NCI-H69 (cell line): Measurements from ENCODE around the gene TCF25.
A peak's percentile ranks its signal among the peaks of the same experiment; 100 is the strongest.
"Not testable (repeated sequence)": the region's sequence is repeated elsewhere in the genome, so short reads cannot be mapped to it uniquely, and the experiment has no call there.

Source experiments
- DNase-seq: peaks from one replicate; lab custom pipeline; 2025; lab: John Stamatoyannopoulos, UW

TCF25 gene

DNA sequence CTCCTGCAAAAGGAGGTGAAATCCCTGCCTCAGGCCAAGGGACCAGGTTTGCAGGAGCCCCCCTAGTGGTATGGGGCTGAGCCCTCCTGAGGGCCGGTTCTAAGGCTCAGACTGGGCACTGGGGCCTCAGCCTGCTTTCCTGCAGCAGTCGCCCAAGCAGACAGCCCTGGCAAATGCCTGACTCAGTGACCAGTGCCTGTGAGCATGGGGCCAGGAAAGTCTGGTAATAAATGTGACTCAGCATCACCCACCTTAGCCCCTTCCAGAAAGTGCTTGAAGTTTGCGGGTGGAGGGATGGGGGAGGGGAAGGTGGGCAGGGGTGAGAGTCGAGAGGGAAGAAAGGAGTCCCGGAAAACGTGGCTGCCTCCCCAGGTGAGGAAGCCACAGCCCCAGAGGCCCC lies 47.3 kb downstream of the TCF25 start:
- DNase-seq = no peak

DNA sequence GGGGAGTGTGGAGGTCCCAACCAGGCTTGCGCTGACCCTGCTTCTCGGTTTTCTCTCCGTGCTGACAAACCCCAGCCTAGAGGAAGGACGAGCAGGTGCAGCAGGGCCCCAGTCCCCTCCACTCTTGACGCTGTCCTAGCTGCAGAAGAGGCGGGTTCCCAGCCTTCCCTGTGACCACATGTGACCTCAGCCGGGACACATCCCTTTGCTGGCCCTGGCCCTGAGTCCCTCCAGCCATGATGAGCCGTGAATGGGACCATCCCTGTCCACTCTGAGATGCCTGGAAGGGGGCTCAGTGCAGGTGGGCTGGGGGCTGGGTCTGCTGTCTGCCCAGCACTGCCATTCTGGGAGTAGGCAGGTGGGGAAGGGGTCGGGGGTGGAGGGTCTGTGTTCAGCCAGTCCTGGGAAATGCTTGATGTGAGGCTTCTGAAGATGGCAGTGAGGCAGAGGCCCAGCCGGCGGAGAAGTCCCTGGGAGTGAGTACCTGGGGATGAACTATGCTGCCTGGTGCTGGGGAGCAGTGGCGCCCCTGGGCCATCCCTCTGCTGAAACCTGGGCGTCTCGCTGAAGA lies 47.8 kb downstream of the TCF25 start:
- DNase-seq = no peak

DNA sequence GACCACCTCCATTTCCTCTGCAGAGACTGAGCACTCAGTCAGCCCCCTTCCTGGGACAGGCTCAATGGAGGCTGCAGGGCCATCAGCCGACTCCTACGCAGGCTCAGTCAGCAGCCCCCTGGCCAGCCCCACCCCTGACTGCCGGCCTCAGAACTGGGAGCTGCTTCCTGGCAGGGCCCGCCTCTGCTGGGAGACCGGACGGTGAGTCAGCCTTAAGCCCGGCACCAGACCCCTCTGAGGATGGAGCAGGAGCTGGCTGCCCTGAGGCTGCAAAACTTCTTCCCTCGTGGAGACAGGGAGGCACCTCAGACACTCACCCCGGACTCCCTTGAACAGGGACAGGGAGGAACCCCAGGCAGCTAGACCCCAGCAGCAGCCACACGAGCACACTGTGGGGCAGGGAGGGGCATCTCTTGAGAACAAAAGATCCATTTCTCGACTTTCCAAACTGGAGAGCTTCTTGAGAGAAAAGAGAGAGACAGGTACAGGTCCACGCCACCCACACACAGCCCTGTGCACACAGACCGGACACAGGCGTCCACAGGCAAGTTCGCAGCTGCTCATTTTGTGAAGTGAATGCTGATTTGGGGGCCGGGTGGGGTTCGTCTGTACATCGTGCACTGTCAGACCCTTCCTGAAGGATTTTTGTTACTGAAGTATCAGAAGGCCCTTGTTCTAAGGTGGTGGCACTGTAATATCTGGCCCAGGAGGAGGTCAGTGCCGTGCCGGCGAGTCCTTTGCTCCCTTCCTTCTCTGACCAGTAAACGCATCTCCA lies 48.5 kb downstream of the TCF25 start:
- DNase-seq = peak; percentile 65

DNA sequence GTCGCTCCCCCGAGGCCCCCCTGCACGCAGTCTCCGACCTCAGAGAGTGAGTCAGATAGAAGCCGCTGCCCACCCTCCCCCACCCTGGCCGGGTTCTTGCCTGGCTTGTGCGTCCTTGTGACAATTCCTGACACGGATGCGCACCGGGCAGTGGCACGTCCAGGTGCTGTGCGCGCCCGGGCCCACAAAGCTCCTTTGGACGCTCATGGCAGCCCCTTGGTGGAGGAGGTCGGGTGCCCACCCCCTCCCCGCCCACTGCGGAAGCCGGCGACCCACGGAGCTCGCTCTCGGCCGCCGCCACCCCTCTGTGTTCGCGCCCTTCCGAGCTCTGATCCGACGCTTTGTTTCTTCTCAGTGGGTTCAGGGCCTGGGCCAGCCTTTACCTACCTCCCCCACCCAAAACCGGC lies 49.1 kb downstream of the TCF25 start:
- peak; percentile 78 for DNase-seq

DNA sequence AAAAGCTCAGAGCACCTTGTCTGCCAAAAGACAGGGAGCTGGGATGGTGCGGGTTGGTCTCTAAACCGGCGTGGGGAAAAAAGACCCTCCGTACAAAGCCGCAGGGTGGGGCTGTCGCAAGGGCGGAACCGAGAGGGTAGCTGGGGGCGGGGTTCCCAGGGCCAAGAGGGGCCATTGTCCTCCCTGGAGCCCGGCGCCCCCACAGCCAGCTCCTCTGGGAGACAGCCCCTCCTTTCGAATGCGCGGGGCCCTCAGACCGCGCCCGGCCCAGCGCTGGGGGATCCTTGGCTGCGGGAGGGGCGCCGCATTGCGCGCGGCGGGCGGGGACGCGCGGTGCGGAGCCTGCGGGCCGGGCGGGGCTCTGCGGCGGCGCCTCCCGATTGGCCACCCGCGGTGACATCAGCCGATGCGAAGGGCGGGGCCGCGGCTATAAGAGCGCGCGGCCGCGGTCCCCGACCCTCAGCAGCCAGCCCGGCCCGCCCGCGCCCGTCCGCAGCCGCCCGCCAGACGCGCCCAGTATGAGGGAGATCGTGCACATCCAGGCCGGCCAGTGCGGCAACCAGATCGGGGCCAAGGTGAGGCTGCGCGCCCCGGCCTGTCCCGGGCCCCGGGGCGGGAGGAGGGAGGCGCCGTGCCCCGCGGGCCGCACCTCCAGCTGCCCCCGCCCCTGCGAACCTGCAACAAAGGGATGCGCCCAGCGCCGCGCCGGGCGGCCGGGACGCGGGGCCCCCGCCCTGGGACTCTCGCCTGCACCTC lies 49.7 kb downstream of the TCF25 start, which contains the start of gene TUBB3:
TSS of gene TUBB3 (plus strand) at position 459 of the 756 bp plus-strand sequence. CDS start at position 519, 60 bp downstream.
- peak; percentile 88 for DNase-seq

DNA sequence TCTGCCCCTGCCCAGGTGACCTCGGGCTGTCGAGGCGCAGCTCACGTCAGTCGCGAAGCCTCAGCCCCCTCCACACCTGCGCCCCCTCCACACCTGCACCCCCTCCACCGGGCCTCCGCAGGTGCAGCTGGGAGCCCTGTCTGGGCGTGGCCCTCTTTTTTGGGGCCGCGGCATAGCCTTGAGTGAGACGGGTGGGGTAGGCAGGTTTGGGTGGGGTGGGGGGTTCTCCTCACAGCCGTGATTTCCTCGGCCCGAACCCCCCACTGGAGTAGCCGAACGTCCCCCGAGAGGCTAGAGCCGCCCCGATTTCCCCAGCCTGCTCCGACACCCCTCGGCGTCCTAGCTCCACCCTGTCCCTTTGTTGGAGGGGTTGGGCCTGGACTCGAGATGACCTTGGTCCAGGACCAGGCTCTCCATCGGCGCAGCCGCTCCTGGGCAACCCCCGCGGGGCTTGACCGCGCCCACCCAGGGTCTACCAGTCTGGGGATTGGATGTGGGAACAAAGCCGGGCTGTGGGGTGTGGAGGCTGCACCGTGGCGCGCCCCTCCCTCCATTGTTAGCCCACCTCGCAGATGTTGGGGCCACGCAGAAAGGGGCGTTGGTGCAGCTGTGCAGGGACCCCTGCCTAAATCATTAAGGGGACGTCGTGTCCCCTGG lies 50.4 kb downstream of the TCF25 start:
- DNase-seq = peak; percentile 84

DNA sequence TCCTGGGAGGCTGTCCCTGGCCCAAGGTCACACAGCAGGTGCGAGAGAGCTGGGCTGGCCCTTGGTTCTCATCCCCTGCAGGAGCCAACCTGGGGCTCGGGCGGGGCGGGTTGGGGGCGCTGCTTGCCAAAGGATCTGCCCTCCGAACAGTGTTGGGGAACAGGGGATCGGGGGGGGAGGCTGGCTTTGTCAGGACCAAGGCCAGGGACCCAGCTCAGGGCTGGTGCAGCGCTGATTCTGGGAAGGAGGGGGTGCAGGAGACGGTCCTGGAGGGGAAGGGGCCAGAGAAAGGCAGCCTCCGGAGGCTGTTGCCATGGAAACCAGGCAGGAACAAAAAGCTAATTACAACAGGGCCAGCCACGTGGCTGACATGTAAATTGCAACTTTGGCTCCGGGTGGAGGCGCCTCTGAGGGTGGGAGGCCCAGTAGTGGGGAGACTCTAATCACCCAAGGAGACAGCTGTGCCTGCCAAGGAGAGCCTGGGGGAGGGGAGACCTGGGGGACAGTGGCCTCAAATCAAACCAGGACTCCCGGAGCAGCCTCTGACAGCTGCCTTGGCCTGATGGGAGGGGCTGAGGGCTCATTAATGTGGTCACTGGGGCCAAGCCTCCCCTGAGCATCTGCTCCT lies 51.0 kb downstream of the TCF25 start:
- DNase-seq = peak; percentile 89

DNA sequence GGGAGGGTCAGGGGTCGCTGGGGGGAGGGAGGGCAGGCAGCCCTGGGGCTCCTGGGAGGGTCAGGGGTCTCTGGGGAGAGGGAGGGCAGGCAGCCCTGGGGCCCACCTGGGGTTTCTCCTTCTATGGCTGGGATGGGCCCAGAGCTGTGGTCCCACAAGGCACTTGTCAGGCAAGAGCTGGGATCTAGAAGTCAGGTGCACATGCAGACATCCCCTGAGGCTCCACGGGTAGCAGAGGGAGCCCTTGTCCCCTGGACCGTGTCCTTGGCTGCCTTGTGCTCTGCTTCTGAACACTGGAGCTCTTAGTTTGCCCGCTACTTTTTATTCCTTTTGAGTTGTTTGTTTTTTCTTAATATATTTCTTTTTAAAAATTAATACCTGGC lies 51.5 kb downstream of the TCF25 start:
- DNase-seq = peak; percentile 74

DNA sequence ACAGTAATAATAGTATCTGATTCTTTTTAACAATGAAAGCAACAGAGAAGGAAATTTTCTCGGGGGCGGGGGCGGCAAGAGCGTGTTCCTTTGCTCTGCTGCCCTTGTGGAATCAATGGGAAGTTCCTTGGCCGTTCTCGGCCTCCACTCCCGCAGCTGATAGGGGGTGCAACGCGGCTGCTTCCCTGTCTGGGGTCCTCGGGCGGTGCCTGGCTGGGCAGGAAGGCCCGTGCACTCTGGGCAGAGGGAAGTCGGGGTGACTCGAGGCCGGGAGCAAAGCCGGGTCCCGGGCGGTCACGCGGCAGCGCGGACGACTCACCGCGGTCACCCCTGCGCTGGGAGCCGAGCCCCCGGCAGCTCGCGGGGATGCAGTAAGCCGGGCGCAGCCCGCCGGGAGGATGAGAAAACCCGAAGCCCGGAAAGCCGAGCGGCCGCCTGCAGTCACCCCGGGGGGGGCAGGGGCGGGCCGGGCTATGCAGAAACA lies 52.2 kb downstream of the TCF25 start:
- peak; percentile 56 for DNase-seq

DNA sequence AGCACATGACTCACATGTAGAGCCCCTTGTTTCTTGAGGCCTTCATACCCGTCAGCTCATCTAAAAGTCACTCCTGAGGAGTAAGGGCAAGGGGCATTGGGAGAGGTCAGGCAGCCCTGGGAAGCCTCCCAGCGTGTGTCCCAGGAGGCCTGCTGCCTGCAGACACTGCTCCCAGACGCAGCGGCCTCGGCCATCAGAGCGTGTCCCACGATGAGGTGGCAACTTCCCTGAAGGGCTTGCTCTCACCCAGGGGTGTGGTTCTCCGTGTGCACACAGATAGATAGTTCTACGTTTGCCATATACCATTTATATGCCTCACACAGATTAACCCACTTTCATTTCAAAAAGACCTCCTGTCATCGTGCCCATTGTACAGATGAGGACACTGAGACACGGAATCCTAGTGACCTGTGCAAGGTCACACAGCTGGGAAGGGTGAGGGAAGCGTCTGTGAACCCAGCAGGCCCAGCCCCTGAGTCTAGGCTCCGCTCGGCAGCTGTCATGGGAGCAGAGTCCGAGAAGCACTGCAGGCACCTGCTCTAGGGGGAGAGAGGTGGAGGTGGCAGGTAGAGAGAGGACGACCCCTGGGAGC lies 58.0 kb downstream of the TCF25 start:
- DNase-seq = no peak

DNA sequence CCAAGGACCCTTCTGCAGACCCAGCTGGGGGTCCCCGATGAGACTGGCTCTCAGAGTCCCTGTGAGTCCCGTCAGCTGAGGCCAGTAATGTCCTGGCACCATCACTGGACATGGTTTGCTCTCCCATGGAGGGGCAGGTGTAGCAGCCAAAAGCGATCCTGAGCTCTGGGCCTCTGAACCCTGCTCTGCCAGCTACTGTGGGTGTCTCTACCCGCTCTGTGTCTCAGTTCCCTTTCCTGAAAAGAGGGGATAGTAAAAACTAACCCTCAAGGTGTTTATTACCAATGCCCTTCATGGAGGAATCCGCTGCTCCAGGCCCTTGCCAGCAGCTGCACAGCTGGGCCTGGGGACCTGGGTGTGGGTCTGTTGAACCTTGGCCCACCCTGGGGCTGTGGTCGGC lies 58.6 kb downstream of the TCF25 start:
- no peak for DNase-seq

DNA sequence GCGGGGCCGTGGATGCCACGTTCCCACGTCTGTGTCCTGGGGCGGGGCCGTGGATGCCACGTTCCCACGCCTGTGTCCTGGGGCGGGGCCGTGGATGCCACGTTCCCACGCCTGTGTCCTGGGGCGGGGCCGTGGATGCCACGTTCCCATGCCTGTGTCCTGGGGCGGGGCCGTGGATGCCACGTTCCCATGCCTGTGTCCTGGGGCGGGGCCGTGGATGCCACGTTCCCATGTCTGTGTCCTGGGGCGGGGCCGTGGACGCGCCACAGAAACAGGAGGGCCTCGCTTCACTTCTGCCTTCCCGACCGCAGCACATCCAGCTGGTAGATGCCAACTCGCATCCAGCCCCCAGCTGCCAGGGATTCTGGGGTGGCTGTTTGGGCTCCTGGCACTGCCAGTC lies 60.6 kb downstream of the TCF25 start:
- DNase-seq = not testable (repeated sequence)

DNA sequence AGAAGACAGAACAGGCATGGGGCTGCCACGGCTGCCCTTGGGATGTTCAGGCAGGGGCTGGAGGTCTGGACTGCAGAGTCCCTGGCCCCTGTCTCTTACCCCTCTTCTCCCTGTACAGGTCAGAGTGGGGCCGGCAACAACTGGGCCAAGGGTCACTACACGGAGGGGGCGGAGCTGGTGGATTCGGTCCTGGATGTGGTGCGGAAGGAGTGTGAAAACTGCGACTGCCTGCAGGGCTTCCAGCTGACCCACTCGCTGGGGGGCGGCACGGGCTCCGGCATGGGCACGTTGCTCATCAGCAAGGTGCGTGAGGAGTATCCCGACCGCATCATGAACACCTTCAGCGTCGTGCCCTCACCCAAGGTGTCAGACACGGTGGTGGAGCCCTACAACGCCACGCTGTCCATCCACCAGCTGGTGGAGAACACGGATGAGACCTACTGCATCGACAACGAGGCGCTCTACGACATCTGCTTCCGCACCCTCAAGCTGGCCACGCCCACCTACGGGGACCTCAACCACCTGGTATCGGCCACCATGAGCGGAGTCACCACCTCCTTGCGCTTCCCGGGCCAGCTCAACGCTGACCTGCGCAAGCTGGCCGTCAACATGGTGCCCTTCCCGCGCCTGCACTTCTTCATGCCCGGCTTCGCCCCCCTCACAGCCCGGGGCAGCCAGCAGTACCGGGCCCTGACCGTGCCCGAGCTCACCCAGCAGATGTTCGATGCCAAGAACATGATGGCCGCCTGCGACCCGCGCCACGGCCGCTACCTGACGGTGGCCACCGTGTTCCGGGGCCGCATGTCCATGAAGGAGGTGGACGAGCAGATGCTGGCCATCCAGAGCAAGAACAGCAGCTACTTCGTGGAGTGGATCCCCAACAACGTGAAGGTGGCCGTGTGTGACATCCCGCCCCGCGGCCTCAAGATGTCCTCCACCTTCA lies 61.5 kb downstream of the TCF25 start:
- DNase-seq = no peak

DNA sequence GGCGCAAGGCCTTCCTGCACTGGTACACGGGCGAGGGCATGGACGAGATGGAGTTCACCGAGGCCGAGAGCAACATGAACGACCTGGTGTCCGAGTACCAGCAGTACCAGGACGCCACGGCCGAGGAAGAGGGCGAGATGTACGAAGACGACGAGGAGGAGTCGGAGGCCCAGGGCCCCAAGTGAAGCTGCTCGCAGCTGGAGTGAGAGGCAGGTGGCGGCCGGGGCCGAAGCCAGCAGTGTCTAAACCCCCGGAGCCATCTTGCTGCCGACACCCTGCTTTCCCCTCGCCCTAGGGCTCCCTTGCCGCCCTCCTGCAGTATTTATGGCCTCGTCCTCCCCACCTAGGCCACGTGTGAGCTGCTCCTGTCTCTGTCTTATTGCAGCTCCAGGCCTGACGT lies 62.2 kb downstream of the TCF25 start:
- DNase-seq = not testable (repeated sequence)

DNA sequence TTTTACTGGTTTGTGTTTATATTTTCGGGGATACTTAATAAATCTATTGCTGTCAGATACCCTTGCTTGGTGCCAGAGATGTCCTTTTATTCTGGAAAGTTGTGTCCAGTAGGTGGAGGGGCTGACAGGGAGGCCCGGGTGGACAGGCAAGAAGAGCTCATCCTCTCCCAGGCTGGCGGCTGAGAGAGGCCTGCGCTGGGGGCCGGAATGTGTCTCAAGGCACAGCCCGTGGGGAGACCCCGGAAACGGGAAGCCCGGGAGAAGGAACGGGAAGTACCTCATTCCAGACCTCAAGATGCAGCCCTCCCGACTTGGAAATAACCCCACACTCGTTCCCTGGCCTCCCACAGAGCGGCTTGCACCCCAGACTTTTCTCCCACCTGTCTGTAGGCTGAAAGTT lies 62.6 kb downstream of the TCF25 start:
- DNase-seq = no peak

DNA sequence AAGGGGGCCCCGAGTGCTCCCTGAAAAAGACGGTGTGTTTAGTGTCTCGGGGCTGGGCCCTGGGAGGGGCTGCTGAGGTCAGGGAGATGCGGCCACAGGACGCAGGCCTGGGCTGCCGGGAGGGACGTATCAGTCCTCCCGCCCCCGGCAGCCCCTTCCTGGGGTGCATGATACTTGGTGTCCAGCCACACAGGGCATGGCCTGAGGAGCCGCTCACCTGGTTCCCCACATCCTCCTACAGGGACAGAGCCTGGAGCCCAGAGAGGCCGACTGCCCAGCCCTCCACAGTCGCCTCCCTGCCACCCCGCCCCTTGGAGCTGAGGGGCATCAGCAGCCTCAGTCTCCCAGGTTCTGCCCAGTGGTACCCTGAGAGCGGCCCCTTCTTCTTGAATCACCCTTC lies 63.1 kb downstream of the TCF25 start:
- no peak for DNase-seq

DNA sequence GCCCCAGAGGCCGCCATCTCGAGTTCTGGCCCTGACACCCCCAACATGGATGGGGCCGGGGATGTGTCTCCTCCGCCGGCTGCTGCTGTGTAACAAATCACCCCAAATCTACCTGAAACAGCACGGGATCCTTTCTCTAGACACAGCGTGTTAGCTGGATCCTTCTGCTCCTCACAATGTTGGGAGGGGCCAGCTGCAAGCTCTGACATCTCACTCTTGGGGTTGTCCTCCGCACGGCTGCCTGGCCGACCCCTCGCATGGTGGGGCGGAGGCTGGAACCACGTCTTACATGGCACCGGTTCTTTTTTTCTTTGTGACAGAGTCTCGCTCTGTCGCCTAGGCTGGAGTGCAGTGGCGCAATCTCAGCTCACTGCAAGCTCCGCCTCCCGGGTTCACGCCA lies 63.6 kb downstream of the TCF25 start:
- no peak for DNase-seq

DNA sequence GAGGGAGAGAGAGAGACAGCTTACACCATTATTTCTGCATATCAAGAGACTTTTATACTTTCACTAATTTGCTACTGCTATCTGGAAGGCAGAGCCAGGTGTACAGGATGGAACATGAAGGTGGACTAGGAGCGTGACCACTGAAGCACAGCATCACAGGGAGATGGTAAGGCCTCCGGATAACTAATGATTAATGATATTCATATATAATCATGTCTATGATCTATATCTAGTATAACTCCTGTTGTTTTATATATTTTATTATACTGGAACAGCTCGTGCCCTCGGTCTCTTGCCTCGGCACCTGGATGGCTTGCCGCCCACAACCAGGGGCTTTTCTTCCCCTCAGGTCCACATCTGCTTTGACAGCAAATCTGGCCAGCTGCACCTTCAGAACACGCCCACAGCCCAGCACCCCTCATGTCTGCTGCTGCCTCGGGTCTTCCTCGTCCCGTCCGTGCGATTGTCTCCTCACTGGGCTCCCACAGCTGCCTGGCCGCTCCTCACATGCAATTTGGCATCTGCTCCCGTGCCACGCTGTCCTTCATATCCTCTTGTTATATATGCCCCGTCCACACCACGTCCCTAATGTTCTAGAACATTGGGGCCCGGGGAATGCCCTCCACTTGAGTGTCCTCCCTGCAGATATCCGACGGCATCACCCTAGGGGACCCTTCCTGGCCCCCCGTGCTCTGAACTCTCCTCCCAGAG lies 64.9 kb downstream of the TCF25 start:
- no peak for DNase-seq

DNA sequence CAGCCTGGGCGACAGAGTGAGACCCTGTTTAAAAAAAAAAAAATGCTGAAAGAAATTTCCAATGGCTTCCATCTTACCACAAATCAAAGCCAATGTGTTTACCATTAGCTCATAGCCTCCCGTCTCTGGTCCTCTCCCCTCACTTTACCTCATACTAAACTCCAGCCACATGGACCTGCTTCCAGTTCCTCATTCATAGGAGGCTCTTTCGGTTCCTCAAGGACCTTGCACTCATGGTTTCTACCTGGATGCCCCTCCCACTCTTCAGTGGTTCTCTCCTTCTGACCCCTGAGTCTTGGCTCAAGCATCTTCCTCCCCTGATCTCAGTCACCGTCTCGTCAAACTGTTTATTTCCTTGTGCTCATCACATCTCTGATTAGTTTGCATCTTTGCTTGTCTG lies 71.4 kb downstream of the TCF25 start:
- no peak for DNase-seq

DNA sequence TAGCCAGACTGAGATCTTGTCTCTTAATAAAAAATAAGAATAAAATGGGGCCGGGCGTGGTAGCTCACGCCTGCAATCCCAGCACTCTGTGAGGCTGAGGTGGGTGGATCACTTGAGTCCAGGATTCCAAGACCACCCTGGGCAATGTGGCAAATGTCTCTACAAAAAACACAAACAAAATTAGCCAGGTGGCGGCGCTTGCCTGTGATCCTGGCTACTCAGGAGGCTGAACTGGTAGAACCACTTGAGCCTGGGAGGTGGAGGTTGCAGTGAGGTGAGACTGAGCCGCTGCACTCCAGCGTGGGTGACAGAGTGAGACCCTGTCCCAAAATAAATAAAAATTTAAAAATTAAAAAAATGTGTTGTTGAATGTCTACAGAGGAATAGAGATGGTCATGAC lies 72.3 kb downstream of the TCF25 start:
- DNase-seq = no peak
